Panc1 (cell line): ENCODE data around the gene CTSA. TPM values are rescaled to one million over a fixed set of nuclear protein-coding genes. Genes with fewer than 3 reads are reported as not detected.

Experiments
- ATAC-seq: fragments of 200-7000 bp; cut with Tn5 transposase; 2 replicates; pipeline ENCODE4 v1.9.1; 2020; ENCODE audit warnings: mild to moderate bottlenecking, moderate library complexity
- BruUV-seq: library from RNA; stranded (reverse); fragments of 400-500 nt; replicated peaks from 2 replicates; lab custom pipeline; 2021; lab: Mats Ljungman, UMichigan
- CTCF ChIA-PET: fragments of 300-600 bp; sonication (Branson Sonifier 250); formaldehyde crosslinking; loops from one replicate; lab custom pipeline; 2022; ENCODE audit warnings: antibody characterized with exemption; lab: Charles Lee
- POLR2A ChIA-PET: fragments of 300-600 bp; sonication (Branson Sonifier 250); formaldehyde crosslinking; loops from one replicate; lab custom pipeline; 2022; ENCODE audit warnings: antibody characterized with exemption; lab: Charles Lee
- DNase-seq: peaks from one replicate; pipeline ENCODE4 v3.0.0-alpha.2; 2010; ENCODE audit warnings: low read depth, low spot score
- H3K27ac ChIP-seq: 2 replicates; pipeline ENCODE4 v1.5.1; 2011; ENCODE audit warnings: mild to moderate bottlenecking, low read length, inconsistent platforms
- H3K27me3 ChIP-seq: fragments of 200-500 bp; sonication (Bioruptor generic); 2 replicates; pipeline ENCODE4 v1.6.0; 2014; ENCODE audit warnings: low read length, inconsistent platforms; ENCODE audit not compliant: control insufficient read depth, insufficient read depth
- H3K36me3 ChIP-seq: fragments of 200-500 bp; sonication (Bioruptor generic); 2 replicates; pipeline ENCODE4 v1.5.1; 2014; ENCODE audit warnings: inconsistent platforms, mild to moderate bottlenecking, low read length, moderate library complexity; ENCODE audit not compliant: control insufficient read depth, insufficient read depth
- H3K4me1 ChIP-seq: 2 replicates; pipeline ENCODE4 v1.5.1; 2011; ENCODE audit warnings: inconsistent platforms, mild to moderate bottlenecking, low read length, moderate library complexity; ENCODE audit not compliant: control insufficient read depth, insufficient read depth
- H3K4me3 ChIP-seq, 2 experiments: 2 replicates each; pipeline ENCODE4 v1.5.1; 2011 to 2012; ENCODE audit warnings: low read depth in 2 of 2, low read length in 2 of 2, mild to moderate bottlenecking in 2 of 2, inconsistent platforms in 1 of 2, moderate library complexity in 1 of 2
- H3K9me3 ChIP-seq: fragments of 200-500 bp; sonication (Bioruptor generic); 2 replicates; pipeline ENCODE4 v1.5.1; 2014; ENCODE audit warnings: low read depth, mild to moderate bottlenecking, inconsistent platforms, low read length, moderate library complexity; ENCODE audit not compliant: control insufficient read depth, insufficient read depth
- CTCF ChIP-seq: fragments of 450-650 bp; IDR thresholded peaks from 2 replicates; pipeline ENCODE4 v1.5.1; 2017; ENCODE audit warnings: mild to moderate bottlenecking
- POLR2AphosphoS5 ChIP-seq: IDR thresholded peaks from 2 replicates; pipeline ENCODE4 v1.6.1; 2012; ENCODE audit warnings: mild to moderate bottlenecking, low read depth, low read length, moderate library complexity
- REST ChIP-seq, 2 experiments: IDR thresholded peaks; 2 replicates each; pipeline ENCODE4 v1.6.1; 2011 to 2012; ENCODE audit warnings: low read depth in 2 of 2, control low read depth in 1 of 2, low read length in 1 of 2, mild to moderate bottlenecking in 1 of 2, moderate library complexity in 1 of 2; ENCODE audit not compliant: insufficient read depth in 1 of 2
- SIN3A ChIP-seq: IDR thresholded peaks from 2 replicates; pipeline ENCODE4 v1.6.1; 2012; ENCODE audit warnings: low read depth, mild to moderate bottlenecking, low read length, moderate library complexity, borderline replicate concordance; ENCODE audit not compliant: insufficient read depth
- TCF7L2 ChIP-seq: IDR thresholded peaks from 2 replicates; pipeline ENCODE4 v1.6.1; 2011; ENCODE audit warnings: mild to moderate bottlenecking, low read depth, low read length, inconsistent platforms
- in situ Hi-C: cut with HindIII; loops from 2 replicates; pipeline ENCODE4 v1.10.0; 2016; ENCODE audit warnings: low sequenced_read_pairs, low pct_unique_long_range_greater_than_20kb
- intact Hi-C: fragments of 100-400 bp; cut with micrococcal nuclease; formaldehyde crosslinking; loops from one replicate; pipeline ENCODE4 v1.10.0; 2022; ENCODE audit not compliant: unreplicated experiment
- total RNA-seq: library from RNA; stranded (reverse); gene quantifications from one replicate; pipeline ENCODE4 v1.2.1, GENCODE V29; 2021; ENCODE audit not compliant: unreplicated experiment

The CTSA gene
- total RNA-seq, 1 experiment from 2014 or later = 232 TPM

GRCh38 chr20:45940053-45940452 lies 48.9 kb downstream of the CTSA start:
- H3K36me3 ChIP-seq = no peaks in the 10 kb centered on the region; the same call in 1 of the 2 replicates
- no TSS peak for BruUV-seq
- no peak for ATAC-seq
- H3K27me3 ChIP-seq = no peaks in the 10 kb centered on the region
- POLR2A ChIA-PET = no interaction called here
- DNase-seq = no peak
- in situ Hi-C loops (no loop called here), intact Hi-C loops (no loop called here)
- no peak overlapping the region for H3K27ac ChIP-seq
- CTCF ChIA-PET = no interaction called here
- peaks cover 4% of the 10 kb centered on the region; the same call in 1 of the 2 replicates for H3K4me1 ChIP-seq
- no peaks in the 10 kb centered on the region for H3K9me3 ChIP-seq
- TF ChIP-seq POLR2AphosphoS5 (no peak), CTCF (no peak), REST (IDR thresholded peaks at IDR 0.05; ENCODE audit: insufficient read depth in 1 of 2, low read depth in 2 of 2, low read length in 1 of 2) (no peak), TCF7L2 (no peak), SIN3A (no peak)
- H3K4me3 ChIP-seq = no peak overlapping the region

- H3K9me3 ChIP-seq = no peaks in the 10 kb centered on the region
- POLR2A ChIA-PET = no interaction called here
- H3K36me3 ChIP-seq = no peaks in the 10 kb centered on the region; the same call in 1 of the 2 replicates
- no TSS peak for BruUV-seq
- TF ChIP-seq SIN3A (no peak), CTCF (no peak), REST (IDR thresholded peaks at IDR 0.05; ENCODE audit: insufficient read depth in 1 of 2, low read depth in 2 of 2, low read length in 1 of 2) (no peak), POLR2AphosphoS5 (no peak), TCF7L2 (no peak)
- CTCF ChIA-PET = no interaction called here
- H3K27ac ChIP-seq = no peak overlapping the region
- in situ Hi-C loops = no loop called here
- H3K27me3 ChIP-seq = no peaks in the 10 kb centered on the region
- DNase-seq = no peak
- peaks cover 4% of the 10 kb centered on the region; the same call in 1 of the 2 replicates for H3K4me1 ChIP-seq
- intact Hi-C loops = no loop called here
- H3K4me3 ChIP-seq = no peak overlapping the region
- ATAC-seq = no peak
Observed at GRCh38 chr20:45940469-45940868, 49.3 kb downstream of the CTSA start.
